HG03432 (cell line): ENCODE measurements around the gene TMEM212.
"Not testable (repeated sequence)": the region's sequence is repeated elsewhere in the genome, so short reads cannot be mapped to it uniquely, and the experiment has no call there.

Source experiments
- ATAC-seq: cut with Tn5 transposase; IDR thresholded peaks from one replicate; pipeline ENCODE4 v1.9.1; 2021; ENCODE audit warnings: mild to moderate bottlenecking, moderate library complexity; ENCODE audit not compliant: unreplicated experiment

Gene TMEM212

DNA sequence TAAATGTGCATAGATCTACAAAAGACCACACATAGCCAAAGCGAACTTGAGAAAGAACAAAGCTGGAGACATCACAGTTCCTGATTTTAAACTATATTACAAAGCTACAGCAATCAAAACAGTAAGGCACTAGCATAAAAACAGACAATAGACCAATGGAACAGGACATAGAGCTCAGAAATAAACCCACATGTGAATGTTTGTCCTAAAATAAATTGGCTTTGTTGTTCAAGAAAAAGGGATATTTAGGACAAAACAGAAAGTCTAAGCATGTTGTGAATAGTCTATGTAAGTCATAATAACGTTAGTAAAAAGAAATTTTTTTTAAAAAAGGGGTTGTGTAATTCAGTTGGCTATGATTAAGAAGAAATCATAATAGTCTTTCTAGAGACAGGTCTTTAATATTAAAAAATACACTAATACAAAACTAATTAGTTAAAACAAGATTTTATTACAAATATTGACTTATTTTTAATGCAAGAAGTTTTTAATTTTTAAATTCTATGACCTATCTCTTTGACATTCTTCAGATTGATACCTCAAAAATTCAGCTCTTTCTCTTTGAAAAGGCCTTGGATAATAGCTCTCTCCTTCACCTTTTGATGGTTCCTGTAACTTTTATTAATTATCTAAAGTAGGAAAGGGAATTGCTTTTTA, 11.6 kb downstream of the TMEM212 start:
- ATAC-seq: no peak

DNA sequence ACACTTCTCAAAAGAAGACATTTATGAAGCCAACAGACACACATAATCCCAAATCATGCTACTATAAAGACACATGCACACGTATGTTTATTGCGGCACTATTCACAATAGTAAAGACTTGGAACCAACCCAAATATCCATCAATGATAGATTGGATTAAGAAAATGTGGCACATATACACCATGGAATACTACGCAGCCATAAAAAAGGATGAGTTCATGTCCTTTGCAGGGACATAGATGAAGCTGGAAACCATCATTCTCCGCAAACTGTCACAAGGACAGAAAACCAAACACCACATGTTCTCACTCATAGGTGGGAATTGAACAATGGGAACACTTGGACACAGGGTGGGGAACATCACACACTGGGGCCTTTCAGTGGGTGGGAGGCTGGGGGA, 15.6 kb downstream of the TMEM212 start:
- ATAC-seq: not testable (repeated sequence)

DNA sequence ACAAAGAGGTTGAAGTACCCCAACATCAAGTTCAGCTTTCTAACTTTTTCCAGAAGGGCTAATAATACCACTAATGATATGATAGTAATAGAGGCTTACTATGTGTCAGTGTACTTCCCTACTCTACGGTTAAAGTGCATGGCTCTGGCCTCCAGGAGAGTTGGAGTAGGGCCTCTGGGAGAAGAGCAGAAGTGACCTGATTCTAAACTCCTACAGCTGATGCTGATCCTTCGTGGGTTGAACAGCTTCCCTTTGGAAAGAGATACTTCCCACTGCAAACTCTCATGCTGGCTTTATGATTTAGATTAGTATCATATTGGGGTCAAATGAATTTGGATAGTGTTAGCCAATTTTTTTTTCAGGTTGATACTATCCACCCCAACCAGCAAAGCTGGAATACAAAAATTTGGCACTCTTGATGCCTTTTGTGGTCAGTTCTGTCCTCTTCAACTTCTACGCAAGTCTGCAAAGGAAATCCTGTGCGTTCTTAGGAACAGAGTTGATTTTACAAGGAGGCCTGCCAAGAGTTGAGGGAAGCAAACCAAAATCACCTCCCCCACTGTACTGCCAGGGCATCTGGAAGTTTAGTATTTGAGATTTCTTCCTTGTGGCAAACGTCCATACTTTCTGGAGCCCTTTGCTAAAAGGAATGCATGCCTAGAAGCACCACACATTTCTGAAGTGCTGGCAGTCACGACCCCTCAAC, 17.8 kb downstream of the TMEM212 start:
- no peak for ATAC-seq

DNA sequence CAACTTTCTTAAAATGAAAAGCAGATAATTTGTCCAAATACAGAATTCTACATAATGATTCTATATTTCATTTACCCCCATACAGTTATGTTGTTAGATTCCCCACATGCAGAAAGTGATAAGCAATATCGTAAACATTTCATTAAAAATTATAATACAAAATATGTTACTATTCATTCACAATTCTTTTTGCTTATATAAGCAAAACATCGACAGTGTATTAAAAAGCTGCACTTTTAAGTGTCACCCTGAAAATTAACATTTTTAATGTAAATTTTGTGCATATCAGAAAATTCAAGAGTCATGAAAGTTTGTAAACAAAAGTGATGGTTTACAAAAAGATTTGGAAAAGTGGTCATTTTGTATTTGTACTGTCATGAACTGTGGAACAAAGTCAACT, 19.2 kb downstream of the TMEM212 start:
- no peak for ATAC-seq

DNA sequence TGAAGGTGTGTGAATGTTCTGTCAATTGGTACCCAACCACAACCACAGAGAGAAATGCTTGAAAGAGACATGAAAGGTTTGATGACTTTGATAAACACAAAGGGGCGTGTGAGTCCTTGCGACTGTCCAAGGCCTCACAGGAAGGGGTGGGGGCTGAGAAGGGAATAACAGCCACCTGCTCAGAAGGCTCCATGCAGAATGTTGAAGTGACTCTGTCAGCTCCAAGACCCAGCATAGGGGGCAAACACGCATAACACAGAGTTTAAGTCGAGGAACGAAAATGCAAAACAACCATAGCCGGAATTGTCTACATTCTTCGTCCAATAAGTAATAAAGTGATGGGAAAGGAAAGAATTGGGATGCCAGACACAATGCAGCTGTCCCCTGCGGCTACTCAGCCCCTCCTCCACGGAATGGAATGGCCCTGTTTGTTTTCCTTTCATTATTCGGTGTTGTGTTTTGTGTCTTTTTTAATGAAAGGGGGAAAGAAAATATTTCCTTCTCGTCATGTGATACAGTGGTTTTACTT, 19.9 kb downstream of the TMEM212 start:
- no peak for ATAC-seq

DNA sequence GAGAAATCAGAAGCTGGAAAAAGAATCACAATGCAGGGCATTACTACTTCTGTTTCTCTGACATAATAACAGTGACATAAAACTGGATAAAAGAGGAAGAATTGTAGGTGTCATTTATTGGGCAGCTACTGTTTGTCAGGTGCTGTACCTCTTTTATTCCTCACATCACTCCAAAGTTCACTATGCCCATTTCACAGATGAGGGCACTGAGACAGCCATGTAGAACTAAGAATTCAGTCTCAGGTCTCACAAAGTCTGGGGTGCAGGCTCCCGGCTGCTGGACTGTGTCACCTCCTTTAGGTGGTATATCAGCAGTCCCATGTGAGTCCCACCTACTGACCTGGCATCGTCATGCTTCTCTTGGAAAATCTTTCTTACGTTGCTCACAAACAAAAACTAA, 20.8 kb downstream of the TMEM212 start:
- no peak for ATAC-seq

DNA sequence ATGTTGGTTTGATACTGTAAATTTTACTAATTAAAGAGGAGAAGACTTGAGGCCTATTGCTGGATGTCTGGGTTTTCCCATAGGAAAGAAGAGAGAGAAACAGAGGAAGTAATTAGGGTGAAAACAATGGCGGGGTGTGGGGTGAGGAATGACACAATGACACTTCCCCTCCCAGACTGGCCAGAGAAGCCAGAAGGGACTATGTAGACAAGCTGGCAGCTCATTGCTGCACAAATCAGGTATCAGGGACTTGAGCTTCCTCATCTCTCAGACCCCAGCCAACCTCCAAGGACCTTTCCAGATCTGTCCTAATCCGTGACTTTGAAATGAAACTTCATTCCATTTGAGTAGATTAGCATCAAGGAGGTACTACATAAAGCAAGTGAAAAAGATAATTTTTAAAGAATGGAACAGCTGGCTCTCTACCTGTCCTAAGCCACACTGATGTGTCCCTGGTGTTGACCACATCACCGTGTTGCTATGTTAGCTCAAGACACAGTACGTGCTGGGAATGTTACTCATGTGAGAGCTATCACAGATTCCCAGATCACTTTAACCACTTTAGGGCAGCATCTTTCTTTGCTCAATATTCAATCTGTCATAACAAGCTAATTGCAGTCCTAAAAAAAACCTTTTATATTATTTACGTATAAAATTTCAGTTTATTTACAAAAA, 22.2 kb downstream of the TMEM212 start:
- no peak for ATAC-seq

DNA sequence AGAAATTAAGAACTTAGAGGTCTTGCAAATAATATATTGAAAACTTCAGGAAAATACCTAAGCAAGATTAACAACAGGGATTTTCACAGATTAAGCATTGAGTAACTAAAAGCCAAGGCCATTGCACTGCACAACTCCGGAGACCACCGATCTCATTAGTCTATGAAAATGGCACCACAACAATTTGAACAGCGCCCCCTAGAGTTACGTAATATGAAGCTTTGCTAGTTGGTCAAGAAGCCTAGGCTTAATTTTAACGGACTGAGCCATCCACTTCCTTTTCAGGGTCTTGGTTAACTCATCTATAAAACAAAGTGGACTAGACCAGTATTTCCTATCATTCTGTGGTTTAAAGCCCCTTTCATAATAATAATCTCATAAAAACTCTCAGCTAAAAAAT, 24.8 kb downstream of the TMEM212 start:
- ATAC-seq: no peak

DNA sequence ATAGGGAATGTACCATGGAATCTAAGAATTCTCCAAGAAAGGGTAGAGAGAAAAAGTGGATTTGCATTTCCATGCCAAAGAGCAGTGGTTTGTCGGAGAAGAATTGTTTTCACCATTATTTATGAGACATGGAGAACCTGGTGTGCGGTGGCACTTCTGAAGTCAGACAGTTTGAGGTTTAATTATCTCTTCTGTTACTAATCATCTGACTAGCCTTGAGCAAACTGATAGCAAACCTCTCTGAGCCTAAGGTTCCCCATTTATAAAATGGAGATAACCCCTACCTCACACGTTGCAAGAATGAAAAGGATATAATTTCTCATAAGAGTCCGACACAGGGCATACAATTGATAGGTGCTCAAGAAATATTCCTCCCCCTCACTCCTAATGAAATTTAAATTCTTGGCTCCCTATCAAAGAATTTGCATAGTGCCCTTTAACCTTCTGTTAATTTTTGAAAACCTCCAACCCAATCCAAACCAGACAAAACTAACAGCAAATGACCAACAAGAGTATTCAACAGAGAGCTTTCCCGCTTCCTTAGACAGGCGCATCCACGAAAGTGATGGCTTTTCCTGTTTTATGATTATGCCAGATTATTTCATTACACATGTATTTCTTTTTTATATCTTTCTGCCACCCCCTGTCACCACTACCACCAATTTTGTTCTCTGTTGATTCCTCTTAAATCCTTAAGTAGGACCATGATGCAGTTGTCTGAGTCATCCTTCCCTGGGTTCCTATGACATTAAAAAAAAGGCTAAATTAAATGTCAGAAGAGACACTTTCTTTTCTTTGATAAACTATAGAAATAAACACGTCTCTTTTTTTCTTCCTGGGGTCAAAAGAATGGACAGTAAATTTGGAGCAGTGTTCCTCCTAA, 28.5 kb downstream of the TMEM212 start:
- no peak for ATAC-seq

DNA sequence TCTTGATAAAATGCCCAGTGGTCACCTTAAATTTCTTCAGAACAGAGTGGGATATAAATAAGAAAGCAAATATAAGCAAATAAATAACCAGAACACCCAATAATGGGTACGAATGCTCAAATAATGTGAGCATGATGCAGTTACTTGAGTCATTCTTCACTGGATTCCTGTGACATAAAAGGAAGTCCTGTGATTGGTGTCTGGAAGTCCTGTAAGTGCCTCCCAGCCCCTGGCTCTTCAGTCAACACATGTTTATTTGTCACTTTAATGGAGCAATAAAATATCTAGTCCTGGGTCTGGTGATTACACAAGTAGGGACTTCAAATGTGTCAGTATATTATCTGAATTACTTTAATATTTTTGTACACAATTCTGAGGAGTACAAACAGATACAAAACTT, 30.4 kb downstream of the TMEM212 start:
- no peak for ATAC-seq

DNA sequence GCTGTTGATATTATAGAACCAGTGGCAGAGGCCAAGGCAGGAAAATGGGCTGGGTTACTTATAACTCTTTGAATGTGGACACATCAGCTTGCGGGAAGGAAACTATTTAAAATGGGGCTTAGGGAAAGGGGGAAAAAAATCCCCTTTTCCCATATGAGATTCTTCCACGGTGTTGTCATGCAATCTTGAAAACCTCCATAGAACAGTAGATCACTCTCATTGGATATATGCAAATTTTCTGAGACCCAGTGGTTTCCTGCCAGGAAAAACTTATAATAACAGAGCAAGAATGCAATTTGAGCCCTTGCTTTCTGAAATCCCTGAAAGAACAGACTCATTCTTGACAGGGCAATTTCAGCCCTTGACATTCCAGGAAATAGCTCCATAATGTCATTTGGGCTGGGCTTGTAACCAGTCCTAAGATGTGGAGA, 31.1 kb downstream of the TMEM212 start:
- ATAC-seq: no peak

DNA sequence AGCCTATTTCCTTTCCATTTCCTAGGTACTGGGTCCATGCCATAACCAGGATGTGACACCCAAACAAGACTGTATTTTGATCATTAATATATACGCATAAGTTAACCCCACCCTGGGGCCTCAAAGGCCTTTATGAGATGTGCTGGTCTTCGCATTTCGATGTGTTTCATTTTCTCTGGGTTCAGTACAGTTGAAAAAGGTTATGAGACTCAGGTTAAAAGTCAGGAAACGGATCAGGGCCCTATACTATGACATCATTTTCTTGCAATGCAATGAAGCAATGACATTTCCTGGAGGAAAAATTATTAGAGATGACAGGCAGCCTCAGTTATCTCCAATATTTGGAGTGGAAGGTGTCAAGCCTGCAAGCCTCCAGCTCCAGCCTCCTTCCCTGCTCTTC, 31.7 kb downstream of the TMEM212 start:
- ATAC-seq: no peak

DNA sequence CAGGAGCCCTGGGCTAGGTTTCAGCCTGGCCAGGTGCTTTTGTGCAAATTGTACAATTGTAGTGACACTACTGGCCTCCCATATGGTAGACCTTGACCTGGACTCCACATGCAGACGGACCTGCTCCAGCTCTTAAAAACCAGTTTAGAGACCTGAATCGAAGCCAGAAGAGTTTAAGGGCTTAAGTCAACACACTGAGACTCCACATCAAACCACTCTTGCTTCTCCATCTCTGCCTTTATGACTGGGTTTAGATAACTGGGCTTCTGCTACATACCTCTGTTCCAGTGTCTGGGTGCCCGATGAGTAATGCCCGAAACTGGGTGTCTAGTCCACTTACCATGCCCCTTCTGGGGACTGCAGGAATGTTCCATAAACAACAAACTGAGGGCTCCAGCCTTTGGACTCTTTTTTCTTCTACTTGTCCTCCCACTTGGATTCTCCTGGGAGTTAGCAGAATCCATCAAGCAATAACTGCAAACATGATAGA, 32.8 kb downstream of the TMEM212 start:
- no peak for ATAC-seq

DNA sequence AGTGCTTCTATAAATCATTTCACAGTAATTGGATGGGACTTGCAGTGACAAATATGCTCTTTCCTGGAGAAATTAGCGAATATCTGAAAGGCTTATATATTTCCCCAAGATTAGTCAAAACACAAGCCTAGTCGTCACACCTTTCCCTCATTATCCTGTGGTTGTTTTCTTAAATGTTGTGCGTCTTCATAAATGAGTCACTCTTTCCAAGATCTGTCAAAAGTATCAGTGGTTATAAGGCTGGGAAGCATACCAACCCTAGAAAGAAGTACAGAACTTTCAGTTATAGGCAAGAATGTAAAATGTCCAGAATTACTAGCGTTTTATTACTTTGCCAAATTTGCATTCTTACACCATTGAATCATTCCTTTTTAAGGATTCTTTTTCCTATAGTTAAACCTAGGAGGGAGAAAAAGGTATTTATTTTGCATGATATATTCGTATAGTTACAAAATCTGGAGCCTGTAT, 33.6 kb downstream of the TMEM212 start:
- no peak for ATAC-seq

DNA sequence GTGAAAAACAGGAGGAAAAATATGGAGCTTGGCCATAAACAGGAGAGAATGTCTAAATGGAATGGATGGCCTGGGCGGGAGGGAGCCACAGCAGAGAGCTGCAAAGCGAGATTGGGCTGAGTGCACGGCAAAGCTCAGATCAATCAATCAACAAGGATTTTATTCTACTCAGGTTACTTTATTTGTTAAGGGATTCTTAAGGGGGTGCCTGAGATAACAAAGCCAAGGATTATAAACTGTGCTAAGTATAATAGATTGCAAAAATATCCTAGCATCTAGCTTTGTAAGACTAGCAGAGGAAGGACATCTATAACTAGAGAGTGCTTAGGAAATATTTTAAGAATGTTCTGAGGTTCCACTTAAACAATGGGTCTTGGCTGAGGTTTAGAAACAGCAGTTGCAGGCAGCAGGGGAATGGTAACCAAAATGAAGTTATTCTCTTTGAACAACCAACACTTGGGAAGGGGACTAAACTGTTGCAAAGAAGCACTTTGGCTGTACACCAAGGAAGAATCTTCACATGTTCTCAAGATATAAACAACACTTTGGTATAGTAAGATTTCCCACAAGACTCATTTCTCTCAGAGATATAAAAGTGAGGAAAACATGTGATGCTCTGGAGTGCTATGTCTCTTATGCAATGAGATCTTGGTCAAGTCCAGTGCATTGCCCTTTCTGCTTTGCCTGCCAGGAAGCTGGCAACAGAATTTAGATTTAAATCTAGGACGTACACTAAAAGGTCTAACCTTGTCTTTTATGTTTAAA, 35.5 kb downstream of the TMEM212 start:
- ATAC-seq: no peak

DNA sequence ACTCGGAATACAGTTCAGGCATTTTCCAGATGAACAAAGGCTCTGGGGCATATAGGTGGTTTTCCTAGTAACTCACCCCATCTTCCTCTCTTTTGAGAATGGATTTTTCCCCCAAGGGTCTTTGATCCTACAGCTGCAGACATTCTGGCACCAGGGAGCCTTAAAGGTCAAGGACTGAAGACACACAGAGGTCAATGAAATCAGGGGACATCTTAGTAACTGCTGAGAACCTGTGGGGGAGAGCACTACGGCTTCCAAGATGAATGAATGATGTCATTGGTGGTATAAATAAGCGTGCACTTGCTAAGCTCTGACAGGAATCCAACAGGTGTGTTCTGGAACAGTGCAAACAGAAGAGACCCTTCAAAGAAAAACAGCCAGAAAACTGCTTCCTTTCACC, 36.3 kb downstream of the TMEM212 start:
- ATAC-seq: no peak

DNA sequence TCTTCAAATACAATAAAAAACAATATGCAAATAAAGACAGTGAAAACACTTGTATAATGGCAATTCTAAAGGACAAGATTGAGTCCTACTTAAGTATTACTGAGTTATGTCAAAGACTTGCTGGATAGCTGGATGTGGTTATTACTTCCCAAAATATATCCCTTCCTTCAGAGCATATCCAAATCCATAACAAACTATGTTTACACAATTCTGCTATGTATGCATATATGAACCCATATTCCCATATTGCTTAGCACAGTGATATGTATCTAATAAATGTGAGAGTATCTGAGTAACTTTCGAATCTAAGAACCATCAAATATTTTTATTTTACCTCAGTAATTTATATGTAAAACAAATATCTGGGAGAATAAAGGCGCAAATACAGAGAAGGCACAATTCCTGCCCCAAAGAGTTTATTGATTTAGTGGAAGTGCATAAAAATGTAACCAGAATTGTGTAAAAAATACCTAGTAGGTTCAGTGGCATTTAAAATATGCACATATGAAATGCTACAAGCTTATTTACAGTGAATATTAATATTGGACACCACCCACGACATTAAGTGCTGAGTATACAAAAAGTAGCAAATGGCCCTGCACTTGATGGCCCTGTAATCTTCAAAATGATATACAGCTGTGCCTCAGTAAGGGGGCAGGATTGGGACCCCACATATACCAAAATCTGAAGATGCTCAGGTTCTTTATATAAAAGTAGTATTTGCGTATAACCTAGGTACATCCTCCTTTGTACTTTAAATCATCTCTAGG, 37.1 kb downstream of the TMEM212 start:
- ATAC-seq: no peak

DNA sequence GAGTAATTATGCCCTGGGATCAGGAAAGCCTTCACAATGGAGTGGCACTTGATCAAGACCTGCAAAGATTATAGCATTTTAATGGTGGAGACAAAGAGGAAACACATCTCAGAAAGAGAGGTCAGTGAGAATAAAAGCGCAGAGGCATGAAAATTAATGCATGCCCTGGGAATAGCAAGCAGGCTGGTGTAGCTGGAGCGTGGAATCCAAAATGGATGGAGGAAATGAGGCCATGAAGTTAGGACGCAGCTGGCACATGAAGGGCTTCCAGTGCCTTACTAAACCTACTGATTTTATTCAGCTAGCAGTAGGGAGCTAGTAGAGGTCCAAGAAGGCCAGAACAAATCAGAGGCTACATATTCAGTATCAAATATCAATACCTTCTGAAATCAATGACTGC, 38.1 kb downstream of the TMEM212 start:
- no peak for ATAC-seq

DNA sequence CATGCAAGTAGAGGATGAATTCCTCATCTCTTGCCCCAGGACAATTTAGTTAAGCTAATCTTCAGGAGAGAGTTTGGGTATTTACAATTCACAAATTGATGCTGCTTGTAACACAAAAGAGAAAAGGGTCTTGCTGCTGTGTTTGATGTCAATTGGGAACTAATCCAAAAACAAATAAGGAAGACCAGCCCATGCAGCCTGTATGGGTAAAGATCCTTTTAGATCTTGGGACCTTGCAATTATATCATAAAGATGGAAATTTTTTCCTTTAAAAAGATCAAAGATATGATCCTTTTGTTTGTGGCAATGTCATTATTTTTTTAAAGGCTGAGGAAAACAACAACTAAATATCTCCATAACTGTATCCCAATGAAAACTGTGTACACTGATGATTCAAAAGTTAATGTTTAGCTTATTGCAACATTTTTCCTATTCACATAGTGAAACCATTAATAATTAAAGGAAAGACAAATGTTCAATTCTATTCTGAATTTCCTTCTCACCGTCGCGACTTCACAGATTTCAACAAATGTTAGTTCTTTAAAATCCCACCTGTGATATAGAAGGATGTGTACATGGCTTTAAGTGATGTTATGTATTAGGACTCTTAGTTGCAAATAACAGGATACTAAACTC, 40.2 kb downstream of the TMEM212 start:
- ATAC-seq: no peak
